ENCODE data around the gene CASZ1. TPM values are rescaled to one million over a fixed set of nuclear protein-coding genes. Genes with fewer than 3 reads are reported as not detected.

Gene CASZ1
- total and polyA plus RNA-seq, 9 of the 15 experiments (the other 6 are each of a cell fraction or from before 2014, with no cell fraction given), result 0.01 to 4.0 (median 0.76) TPM; not detected in 1

GRCh38 chr1:10796029-10796944, at the start of gene CASZ1 (continued):
- TF ChIP-seq ARID3B (CRISPR knock-in tag; IDR thresholded peaks at IDR 0.05; ENCODE audit: borderline replicate concordance), result no peak
- TF ChIP-seq ZFP36 (IDR thresholded peaks at IDR 0.05; ENCODE audit: low read depth, low read length, partially characterized antibody), result no peak
- TF ChIP-seq ADNP (tag; IDR thresholded peaks at IDR 0.05), result no peak
- TF ChIP-seq MEIS2 (IDR thresholded peaks at IDR 0.05; ENCODE audit: partially characterized antibody), result no peak
- TF ChIP-seq ZNF224 (CRISPR knock-in tag; IDR thresholded peaks at IDR 0.05), result no peak
- TF ChIP-seq MAZ (CRISPR knock-in tag; conservative IDR thresholded peaks at IDR 0.05 in 1 of 2, IDR thresholded peaks at IDR 0.05 in 1 of 2), result peak; percentile 42 to 48; a peak in 1 of 4 replicates
- TF ChIP-seq SRF (CRISPR knock-in tag; IDR thresholded peaks at IDR 0.05), result 0 out of 4 replicates have a peak, but pooled peaks of 1 of the 2 experiments have one; percentile 31
- no peak for TF ChIP-seq HDAC1 (IDR thresholded peaks at IDR 0.05)
- TF ChIP-seq CHD4 (IDR thresholded peaks at IDR 0.05; ENCODE audit: insufficient read depth, insufficient replicate concordance, low read depth, low read length, poor library complexity, severe bottlenecking), result no peak
- no peak for TF ChIP-seq ZNF589 (CRISPR knock-in tag; IDR thresholded peaks at IDR 0.05; ENCODE audit: low read depth)
- TF ChIP-seq ELF2 (CRISPR knock-in tag; IDR thresholded peaks at IDR 0.05), result no peak
- TF ChIP-seq TEAD1 (CRISPR knock-in tag; IDR thresholded peaks at IDR 0.05), result 0 out of 4 replicates have a peak, but pooled peaks of 1 of the 2 experiments have one; percentile 29
- TF ChIP-seq, protein P1, sequence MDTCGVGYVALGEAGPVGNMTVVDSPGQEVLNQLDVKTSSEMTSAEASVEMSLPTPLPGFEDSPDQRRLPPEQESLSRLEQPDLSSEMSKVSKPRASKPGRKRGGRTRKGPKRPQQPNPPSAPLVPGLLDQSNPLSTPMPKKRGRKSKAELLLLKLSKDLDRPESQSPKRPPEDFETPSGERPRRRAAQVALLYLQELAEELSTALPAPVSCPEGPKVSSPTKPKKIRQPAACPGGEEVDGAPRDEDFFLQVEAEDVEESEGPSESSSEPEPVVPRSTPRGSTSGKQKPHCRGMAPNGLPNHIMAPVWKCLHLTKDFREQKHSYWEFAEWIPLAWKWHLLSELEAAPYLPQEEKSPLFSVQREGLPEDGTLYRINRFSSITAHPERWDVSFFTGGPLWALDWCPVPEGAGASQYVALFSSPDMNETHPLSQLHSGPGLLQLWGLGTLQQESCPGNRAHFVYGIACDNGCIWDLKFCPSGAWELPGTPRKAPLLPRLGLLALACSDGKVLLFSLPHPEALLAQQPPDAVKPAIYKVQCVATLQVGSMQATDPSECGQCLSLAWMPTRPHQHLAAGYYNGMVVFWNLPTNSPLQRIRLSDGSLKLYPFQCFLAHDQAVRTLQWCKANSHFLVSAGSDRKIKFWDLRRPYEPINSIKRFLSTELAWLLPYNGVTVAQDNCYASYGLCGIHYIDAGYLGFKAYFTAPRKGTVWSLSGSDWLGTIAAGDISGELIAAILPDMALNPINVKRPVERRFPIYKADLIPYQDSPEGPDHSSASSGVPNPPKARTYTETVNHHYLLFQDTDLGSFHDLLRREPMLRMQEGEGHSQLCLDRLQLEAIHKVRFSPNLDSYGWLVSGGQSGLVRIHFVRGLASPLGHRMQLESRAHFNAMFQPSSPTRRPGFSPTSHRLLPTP (IDR thresholded peaks at IDR 0.05; ENCODE audit: borderline replicate concordance, extremely low read depth, insufficient read length), result no peak
- TF ChIP-seq NRF1 (conservative IDR thresholded peaks at IDR 0.05 in 1 of 2, IDR thresholded peaks at IDR 0.05 in 1 of 2), result peak; percentile 89 to 91
- no peak for TF ChIP-seq ZNF217 (CRISPR knock-in tag; IDR thresholded peaks at IDR 0.05)
- TF ChIP-seq, protein P2, sequence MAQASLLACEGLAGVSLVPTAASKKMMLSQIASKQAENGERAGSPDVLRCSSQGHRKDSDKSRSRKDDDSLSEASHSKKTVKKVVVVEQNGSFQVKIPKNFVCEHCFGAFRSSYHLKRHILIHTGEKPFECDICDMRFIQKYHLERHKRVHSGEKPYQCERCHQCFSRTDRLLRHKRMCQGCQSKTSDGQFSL (CRISPR knock-in tag; IDR thresholded peaks at IDR 0.05), result peak; percentile 93
- TF ChIP-seq, protein P2 (tag; IDR thresholded peaks at IDR 0.05), result peak in 1 of 2 experiments; percentile 81; a peak in 2 of 4 replicates
- TF ChIP-seq ZNF77 (CRISPR knock-in tag; IDR thresholded peaks at IDR 0.05), result no peak
- 0 out of 2 replicates have a peak, but pooled peaks have one; percentile 8 for TF ChIP-seq NFE2 (IDR thresholded peaks at IDR 0.05; ENCODE audit: low read depth)
- TF ChIP-seq ZNF133 (CRISPR knock-in tag; IDR thresholded peaks at IDR 0.05), result no peak
- TF ChIP-seq POLR2B (IDR thresholded peaks at IDR 0.05; ENCODE audit: low read depth, partially characterized antibody), result no peak
- 0 out of 2 replicates have a peak, but pooled peaks have one; percentile 43 for TF ChIP-seq ZSCAN29 (IDR thresholded peaks at IDR 0.05)
